ENCODE measurements around the gene RAB3B. TPM values are rescaled to one million over a fixed set of nuclear protein-coding genes. Genes with fewer than 3 reads are reported as not detected.
A peak's percentile ranks its signal among the peaks of the same experiment; 100 is the strongest.

Gene RAB3B
- total and polyA plus RNA-seq, 9 of the 15 experiments (the other 6 are each of a cell fraction or from before 2014, with no cell fraction given) = 0.07 to 0.47 (median 0.27) TPM

GRCh38 chr1:51963592-51964308 is 26.8 kb downstream of the RAB3B start (continued):
- TF ChIP-seq SMAD4 (CRISPR knock-in tag; conservative IDR thresholded peaks at IDR 0.05) (0 out of 2 replicates have a peak, but pooled peaks have one; percentile 18), ZC3H11A (IDR thresholded peaks at IDR 0.05; ENCODE audit: low read depth, low read length) (no peak), ZNF24 (IDR thresholded peaks at IDR 0.05) (no peak), RFX1 (IDR thresholded peaks at IDR 0.05) (no peak), EHMT2 (IDR thresholded peaks at IDR 0.05) (peak; percentile 92), YY1 (IDR thresholded peaks at IDR 0.05; ENCODE audit: borderline replicate concordance in 1 of 3, control insufficient read depth in 1 of 3, extremely low read depth in 1 of 3, insufficient read depth in 3 of 3, insufficient read length in 1 of 3, insufficient replicate concordance in 2 of 3, low read depth in 1 of 3, low read length in 2 of 3) (peak in 1 of 3 experiments; percentile 26), BCOR (IDR thresholded peaks at IDR 0.05) (no peak), ZNF696 (CRISPR knock-in tag; conservative IDR thresholded peaks at IDR 0.05) (no peak), NBN (IDR thresholded peaks at IDR 0.05; ENCODE audit: low read depth) (peak; percentile 59; the same call in 1 of the 2 replicates), SMARCE1 (IDR thresholded peaks at IDR 0.05) (peak; percentile 81), FOXK2 (conservative IDR thresholded peaks at IDR 0.05 in 1 of 2, IDR thresholded peaks at IDR 0.05 in 1 of 2; ENCODE audit: low read depth in 2 of 2) (peak in 1 of 2 experiments; percentile 50; a peak in 1 of 4 replicates), TCF7L2 (IDR thresholded peaks at IDR 0.05; ENCODE audit: low read depth, low read length) (no peak), TEAD2 (tag; IDR thresholded peaks at IDR 0.05) (peak; percentile 28; the same call in 1 of the 2 replicates), TRIM24 (IDR thresholded peaks at IDR 0.05) (0 out of 4 replicates have a peak, but pooled peaks of 1 of the 2 experiments have one; percentile 10), RAD21 (CRISPR knock-in tag; conservative IDR thresholded peaks at IDR 0.05 in 1 of 2, IDR thresholded peaks at IDR 0.05 in 1 of 2) (0 out of 4 replicates have a peak, but pooled peaks of 1 of the 2 experiments have one; percentile 2), BCL6 (CRISPR knock-in tag; IDR thresholded peaks at IDR 0.05) (no peak), PBX2 (CRISPR knock-in tag; IDR thresholded peaks at IDR 0.05; ENCODE audit: low read depth) (no peak), PBX2 (tag; conservative IDR thresholded peaks at IDR 0.05; ENCODE audit: low read depth) (0 out of 2 replicates have a peak, but pooled peaks have one; percentile 26), ZNF263 (CRISPR knock-in tag; IDR thresholded peaks at IDR 0.05; ENCODE audit: borderline replicate concordance) (no peak), LEF1 (IDR thresholded peaks at IDR 0.05) (peak; percentile 67), RBFOX2 (IDR thresholded peaks at IDR 0.05; ENCODE audit: low read depth, low read length) (no peak), ZKSCAN8 (CRISPR knock-in tag; IDR thresholded peaks at IDR 0.05) (no peak), TAF7 (tag; IDR thresholded peaks at IDR 0.05) (peak; percentile 33; the same call in 1 of the 2 replicates), NCOA1 (IDR thresholded peaks at IDR 0.05; ENCODE audit: low read depth) (0 out of 2 replicates have a peak, but pooled peaks have one; percentile 50), ZNF384 (IDR thresholded peaks at IDR 0.05; ENCODE audit: low read depth, low read length) (0 out of 2 replicates have a peak, but pooled peaks have one; percentile 53)
- TF ChIP-seq, protein P1, sequence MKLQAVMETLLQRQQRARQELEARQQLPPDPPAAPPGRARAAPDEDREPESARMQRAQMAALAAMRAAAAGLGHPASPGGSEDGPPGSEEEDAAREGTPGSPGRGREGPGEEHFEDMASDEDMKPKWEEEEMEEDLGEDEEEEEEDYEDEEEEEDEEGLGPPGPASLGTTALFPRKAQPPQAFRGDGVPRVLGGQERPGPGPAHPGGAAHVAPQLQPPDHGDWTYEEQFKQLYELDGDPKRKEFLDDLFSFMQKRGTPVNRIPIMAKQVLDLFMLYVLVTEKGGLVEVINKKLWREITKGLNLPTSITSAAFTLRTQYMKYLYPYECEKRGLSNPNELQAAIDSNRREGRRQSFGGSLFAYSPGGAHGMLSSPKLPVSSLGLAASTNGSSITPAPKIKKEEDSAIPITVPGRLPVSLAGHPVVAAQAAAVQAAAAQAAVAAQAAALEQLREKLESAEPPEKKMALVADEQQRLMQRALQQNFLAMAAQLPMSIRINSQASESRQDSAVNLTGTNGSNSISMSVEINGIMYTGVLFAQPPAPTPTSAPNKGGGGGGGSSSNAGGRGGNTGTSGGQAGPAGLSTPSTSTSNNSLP (IDR thresholded peaks at IDR 0.05; ENCODE audit: borderline replicate concordance, low read depth, low read length) = 0 out of 2 replicates have a peak, but pooled peaks have one; percentile 45
